Measurements from ENCODE around the gene SLC25A20.
"Not testable (repeated sequence)": the region's sequence is repeated elsewhere in the genome, so short reads cannot be mapped to it uniquely, and the experiment has no call there.

SLC25A20 gene

DNA sequence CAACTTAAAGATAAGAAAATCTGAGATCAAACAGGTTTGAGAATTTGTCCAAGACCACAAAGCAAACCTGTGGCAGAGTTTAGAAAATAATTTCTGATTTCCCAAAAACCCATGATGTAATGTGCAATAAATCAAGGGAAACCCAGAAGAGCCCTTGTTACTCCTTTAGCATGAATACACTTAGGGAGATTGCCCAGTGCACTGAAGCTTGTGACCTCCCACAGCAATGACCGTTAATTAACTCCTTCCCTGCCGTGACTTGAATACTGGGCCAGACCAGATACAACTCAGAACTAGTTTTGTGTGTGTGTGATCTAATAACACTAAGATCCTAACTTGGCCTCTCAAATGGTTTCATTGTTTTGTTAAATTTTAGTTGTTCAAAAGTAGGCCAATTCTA is 53.5 kb downstream of the SLC25A20 start:
- DNase-seq (ENCODE audit: low spot score), result no peak

DNA sequence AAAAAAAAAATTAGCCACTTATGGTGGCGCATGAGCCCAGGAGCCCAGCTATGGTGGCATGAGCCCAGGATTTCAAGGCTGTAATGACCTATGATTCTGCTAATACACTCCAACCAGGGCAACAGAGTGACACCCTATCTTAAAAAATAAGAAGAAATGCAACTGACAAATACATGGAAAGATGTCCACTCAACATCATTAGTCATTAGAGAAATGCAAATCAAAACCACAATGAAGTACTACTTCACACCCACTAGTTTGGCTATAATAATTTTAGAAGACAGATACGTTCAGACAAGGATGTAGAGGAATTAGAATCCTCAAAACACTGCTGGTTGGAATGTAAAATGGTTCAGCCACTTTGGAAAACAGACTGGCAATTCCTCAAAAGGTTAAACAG is 61.5 kb downstream of the SLC25A20 start:
- no peak for DNase-seq (ENCODE audit: low spot score)

DNA sequence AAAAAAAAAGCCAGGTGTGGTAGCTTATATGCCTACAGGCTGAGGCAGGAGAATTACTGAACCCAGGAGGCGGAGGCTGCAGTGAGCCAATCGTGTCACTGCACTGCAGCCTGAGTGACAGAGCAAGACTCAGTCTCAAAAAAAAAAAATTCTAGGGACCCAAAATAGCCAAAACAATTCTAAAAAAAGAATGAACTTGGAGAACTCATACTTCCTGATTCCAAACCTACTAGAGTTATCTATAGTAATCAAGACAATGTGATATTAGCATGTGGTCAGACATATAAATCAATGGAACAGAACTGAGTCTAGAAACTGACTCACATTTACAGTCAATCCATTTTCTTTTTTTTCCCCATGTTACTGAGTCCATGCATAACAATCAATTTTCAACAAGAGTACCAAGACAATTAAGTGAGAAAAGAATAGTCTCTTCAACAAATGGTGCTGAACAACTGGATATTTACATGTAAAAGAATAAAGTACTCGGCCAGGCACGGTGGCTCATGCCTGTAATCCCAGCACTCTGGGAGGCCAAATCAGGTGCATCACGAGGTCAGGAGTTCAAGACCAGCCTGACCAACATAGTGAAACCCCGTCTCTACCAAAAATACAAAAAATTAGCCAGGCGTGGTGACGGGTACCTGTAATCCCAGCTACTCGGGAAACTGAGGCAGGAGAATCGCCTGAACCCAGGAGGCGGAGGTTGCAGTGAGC is 62.9 kb downstream of the SLC25A20 start:
- no peak for DNase-seq (ENCODE audit: low spot score)

DNA sequence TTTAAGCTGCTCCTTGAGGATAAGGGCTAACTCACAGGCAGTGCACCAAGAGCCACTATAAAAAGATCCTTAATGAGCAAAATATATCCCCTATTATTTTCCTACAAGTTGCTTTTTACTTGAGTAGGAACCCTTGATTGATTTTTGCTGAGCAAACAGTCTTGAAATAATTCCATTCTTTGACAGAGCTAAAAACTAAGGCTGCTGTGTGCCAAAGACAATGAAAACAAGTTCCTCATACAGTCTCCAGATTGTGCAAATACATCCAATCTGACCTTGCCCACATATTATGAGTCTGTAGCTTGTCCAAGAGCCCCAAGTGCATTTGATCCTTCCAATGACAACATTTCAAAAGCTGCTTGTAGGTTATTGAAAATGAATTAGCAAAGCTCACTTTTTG is 66.0 kb downstream of the SLC25A20 start:
- no peak for DNase-seq (ENCODE audit: low spot score)

DNA sequence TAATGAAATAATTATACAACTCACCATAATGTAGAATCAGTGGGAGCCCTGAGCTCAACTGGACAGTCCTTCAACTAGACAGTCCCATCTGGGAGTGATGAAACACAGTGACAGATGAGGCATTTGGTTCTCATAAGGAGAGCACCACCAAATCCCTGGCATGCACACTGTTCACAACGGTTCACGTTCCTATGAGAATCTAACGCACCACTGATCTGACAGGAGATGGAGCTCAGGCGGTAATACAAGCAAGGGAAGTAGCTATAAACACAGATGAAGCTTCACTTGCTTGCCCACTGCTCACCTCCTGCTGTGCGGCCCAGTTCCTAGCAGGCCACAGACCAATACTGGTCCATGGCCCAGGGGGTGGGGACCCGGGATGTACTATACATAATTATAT is 68.0 kb downstream of the SLC25A20 start:
- no peak for DNase-seq (ENCODE audit: low spot score)

DNA sequence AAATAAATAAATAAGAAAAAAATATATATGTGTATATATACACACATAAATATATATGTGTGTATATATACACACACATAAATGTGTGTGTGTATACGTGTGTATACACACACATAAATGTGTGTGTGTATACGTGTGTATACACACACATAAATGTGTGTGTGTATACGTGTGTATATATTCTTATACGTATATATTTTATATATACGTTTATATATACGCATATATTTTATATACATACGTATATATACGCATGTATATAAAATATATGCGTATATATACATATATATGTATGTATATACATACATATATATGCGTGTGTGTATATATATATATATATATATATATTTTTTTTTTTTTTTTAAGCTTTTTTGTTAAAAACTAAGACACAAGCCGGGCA is 69.2 kb downstream of the SLC25A20 start:
- DNase-seq (ENCODE audit: low spot score), result not testable (repeated sequence)

DNA sequence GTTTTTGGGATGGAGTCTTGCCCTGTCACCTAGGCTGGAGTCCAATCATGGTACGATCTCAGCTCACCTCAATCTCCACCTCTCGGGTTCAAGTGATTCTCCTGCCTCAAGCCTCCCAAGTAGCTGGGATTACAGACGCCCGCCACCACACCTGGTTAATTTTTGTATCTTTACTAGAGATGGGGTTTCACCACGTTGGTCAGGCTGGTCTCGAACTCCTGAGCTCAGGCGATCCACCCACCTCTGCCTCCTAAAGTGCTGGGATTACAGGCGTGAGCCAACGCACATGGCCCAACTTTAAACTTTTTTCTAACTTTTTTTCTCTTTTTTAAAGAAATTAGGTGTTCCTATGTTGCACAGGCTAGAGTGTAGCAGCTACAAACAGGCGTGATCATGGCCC is 70.8 kb downstream of the SLC25A20 start:
- DNase-seq (ENCODE audit: low spot score), result not testable (repeated sequence)

DNA sequence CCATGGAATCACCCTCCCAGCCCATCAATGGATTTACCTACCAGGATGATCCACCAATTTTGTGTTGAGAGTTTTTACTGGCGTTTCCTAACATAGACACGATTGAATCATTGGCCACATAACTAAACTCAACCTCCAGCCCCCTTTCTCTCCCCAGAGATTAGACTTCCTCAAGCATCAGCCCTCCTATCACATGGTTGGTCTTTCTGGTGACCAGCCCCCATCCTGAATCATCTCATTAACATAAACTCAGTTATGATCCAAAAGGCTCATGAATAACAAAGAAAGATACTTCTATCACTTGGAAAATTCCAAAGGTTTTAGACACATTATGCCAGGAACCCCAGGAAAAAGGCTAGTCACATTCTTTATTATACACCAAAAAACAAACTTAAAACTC is 72.2 kb downstream of the SLC25A20 start:
- DNase-seq (ENCODE audit: low spot score), result no peak

DNA sequence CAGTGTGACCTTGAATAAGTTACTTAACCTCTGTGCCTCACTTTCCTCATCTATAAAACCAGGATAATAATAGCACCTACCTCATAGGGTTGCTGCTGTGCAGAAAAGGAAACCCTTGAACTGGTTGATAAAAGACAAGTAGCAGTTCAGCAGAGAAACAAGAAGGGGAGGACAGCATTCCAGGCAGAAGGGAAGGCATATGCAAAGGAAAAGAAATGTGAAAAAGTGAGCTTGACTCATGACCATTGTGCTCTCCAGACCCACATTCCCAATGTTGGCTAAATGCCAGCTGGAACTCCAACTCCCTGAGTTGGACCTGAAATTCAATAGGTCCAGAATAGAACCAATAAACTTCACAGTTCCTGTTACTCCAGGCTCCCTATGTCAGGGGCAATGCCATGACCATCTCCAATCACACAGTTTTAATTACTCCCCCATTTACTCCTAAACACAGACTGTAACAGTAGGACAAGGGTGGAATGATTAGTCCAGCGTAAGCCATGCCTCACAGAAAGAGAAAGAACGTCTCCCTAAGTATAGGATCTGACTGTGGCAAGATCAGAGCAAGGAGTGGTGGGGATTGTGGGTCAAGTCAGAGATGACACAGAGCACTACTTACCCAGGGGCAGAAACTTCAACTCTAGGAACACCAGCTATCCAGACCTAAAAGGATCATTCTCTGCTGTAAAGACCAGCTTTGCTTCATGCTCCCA is 77.9 kb downstream of the SLC25A20 start:
- no peak for DNase-seq (ENCODE audit: low spot score)

DNA sequence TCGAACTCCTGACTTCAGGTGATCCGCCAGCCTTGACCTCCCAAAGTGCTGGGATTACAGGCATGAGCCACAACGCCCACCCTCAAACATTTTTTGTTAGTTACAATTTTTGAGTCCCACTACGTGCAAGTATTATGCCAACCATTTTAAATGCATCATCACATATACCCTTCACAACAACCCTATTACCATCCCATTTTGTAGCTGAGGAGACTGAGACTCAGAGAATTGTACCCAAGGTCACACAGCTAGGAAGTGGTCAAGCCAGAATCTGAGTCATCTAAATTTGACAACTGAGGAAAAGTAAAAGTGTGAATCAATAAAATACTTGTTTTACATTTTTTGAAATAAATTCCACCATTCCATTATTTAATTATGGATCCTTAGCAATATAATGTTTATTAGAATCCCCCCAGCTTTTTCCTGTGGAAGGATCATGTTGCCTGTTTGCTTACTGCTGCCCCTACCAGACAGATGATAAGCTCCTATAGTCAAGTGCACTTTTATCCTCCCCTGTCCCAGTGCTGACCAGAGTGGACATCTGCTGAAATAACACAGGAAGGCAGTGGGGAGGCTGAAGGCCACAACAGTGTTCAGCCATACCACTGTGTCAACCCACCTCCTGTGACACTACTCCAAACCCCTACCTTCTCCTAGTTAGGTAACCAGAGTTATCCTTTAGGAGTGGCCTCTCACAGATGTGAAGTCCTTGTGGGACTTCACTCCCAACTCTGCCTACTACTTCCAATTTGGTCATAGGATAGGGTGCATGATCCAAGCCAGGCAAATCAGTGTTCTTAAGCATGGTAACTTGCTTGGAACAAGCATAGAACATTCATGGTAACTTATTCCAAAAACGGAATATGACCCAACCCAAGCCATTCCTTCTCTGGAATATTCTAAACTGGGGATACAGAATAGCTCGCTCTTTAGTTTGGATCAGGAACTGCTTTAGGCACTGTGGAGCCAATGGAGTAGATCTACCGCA is 79.2 kb downstream of the SLC25A20 start:
- no peak for DNase-seq (ENCODE audit: low spot score)

DNA sequence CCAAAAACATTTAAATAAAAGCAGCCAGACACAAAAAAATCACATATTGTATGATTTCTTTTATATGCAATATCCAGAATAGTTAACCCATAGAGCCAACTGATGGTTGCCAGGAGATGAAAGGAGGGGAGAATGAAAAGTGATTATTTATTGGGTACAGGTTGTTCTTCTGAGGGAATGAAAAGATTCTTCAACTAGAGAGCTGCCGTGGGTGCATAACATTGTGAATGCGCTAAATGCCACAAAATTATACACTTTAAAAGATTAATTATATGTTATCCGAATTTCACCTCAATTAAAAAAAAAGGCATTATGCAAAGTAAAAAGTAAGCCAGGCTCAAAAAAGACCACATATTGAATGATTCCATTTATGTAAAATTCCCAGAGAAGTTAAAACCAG is 87.2 kb downstream of the SLC25A20 start:
- no peak for DNase-seq (ENCODE audit: low spot score)
